ENCODE data around the gene NFYC.
A peak's percentile ranks its signal among the peaks of the same experiment; 100 is the strongest.
"Not testable (repeated sequence)": the region's sequence is repeated elsewhere in the genome, so short reads cannot be mapped to it uniquely, and the experiment has no call there.

The NFYC gene

DNA sequence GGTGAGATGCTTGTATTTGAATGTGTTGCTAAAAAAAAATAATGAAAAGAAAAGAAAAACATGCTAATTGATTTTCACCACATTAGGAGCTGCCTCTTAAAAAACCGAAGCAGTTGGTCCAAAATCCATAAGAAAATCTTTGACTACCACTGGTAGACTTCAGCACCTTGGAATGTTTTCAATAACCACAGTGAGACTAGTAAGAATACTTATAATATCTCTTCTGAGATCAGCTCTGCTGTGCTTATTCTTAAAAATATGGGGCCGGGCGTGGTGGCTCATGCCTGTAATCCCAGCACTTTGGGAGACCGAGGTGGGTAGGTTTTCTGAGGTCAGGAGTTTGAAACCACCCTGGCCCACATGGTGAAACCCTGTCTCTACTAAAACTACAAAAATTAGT, 15.1 kb downstream of the NFYC start:
- no peak for DNase-seq (ENCODE audit: low spot score)

DNA sequence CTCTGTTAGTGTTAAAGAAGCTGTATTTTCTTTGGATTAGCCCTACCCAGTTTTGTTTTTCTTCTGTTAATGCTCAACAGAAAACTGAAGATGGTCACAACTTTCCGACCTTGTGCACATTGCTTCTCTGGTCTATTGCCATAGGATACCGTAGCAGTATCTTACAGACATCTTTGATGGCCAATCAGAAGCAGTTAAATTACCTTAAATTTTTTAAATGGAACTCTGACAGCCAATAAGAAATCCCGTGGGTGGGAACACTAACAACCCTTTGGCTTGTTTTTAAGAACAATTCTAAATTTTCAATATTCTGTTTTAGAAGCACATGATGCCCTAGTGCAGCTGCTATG, 17.2 kb downstream of the NFYC start:
- DNase-seq (ENCODE audit: low spot score) = peak; percentile 72

GRCh38 chr1:40709100-40709801, 17.7 kb downstream of the NFYC start:
- peak; percentile 86 for DNase-seq (ENCODE audit: low spot score)

DNA sequence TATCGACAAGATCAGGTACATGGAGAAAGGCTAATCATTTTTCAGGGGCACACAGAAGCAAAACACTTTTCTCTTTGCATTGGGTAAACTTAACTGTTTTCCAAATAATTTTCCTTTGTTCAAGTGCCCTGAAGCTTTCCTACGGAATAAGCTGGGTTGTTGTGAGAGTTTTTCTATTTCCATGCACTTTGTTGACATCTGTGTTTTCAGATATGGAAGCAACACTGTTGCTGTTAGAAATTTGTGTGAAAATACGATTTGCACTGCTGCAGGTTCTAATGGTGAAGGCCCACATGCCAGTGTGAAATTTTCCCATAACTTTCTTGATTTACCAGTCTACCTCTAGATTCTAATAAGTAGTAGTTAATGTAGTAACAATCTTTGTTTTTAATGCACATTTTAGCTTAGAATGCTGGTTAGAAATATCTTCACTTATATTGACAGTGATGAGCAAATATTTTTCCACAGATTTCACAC, 18.3 kb downstream of the NFYC start:
- DNase-seq (ENCODE audit: low spot score) = no peak

- DNase-seq (ENCODE audit: low spot score) = no peak
Observed at GRCh38 chr1:40710581-40711315, 19.2 kb downstream of the NFYC start.

DNA sequence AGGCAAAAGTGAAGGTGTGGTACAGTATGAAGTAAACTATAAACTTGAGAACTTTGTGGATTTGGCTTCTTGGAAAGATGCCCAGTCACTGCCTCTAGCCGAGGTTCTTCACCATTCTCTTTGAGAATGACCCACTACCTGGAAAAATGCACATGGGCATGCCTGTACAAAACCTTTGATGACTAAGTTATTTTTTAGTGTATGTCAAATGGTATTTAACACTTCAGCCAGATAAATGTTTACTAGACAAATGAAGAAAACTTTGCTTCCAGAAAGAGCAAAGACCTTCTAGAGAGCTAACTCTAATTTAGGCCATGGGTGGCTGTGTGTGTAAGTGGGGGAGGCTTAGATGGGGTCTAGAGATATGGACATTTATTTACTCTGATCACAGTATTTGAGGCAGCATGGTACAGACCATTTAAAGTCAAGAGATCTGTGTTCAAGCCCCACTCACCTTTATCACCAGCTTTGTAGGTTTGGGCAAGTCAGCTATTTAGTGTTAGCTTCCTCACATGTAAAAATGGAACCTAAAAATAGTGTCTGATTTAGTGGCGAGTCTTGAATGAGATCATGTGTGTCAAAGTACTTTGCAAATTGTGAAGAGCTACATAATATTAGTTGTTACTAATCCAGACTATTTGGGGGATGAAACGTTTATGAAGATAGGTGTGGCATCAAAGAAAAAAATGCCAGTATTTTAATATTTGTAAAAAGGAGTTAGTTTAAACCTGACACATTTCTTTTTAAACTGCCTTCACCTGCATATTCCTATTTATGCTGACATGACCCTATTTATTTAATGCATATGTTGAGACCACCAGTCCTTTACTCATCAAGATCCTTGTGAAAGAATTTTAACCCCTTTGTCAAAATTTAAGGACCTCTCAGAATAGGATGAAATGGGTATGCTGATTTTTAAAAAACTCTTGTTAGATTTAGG, 20.2 kb downstream of the NFYC start:
- DNase-seq (ENCODE audit: low spot score) = peak; percentile 76

DNA sequence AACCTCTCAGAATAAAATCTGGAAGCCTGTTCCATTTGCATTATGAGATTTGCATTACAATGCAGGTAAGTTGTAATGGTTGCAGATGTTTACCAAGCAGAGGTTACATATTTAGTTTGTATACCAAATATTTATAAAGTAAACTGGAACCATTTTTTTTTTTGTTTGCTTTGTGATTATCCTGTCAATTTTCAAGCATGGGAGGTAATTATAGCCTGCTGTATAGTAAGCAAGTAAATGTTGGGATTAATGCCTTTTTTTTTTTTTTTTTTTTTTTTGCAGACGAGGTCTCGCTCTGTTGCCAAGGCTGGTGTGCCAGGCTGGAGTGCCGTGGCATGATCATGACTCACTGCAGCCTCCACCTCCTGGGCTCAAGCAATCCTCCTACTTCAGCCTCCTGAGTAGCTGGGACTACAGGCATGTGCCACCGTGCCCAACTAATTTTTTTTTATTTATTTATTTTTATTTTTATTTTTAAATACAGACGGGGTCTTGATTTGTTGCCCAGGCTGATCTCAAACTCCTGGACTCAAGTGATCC, 21.0 kb downstream of the NFYC start:
- no peak for DNase-seq (ENCODE audit: low spot score)

GRCh38 chr1:40712997-40713396, 21.5 kb downstream of the NFYC start:
- no peak for DNase-seq (ENCODE audit: low spot score)

DNA sequence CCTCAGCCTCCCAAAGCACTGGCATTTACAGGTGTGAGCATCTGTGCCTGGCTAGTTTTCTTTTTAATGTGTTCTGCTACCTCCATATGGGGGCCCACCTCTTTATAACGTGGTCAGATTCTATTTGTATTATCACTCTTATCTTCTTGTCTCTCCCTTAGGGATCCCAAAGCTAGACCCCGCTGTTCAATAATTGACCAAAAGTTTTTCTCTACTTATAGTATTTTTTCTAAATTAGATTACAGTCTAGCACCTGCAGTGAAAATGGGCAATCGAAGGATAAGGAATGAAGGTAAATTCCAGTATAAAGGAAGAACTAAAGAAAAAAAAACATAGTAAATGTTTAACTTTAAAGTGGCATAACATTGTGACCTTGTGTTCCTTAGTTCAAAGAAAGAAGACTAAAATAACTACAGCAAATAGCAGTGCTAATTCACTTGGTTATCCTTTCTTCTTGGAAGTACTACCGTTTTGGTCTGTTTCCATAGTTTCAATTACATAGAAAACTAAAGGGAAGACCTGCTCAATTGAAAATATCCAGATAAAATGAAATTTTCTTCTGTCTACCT, 24.1 kb downstream of the NFYC start:
- DNase-seq (ENCODE audit: low spot score) = no peak

GRCh38 chr1:40717065-40717464, 25.6 kb downstream of the NFYC start:
- DNase-seq (ENCODE audit: low spot score) = no peak

DNA sequence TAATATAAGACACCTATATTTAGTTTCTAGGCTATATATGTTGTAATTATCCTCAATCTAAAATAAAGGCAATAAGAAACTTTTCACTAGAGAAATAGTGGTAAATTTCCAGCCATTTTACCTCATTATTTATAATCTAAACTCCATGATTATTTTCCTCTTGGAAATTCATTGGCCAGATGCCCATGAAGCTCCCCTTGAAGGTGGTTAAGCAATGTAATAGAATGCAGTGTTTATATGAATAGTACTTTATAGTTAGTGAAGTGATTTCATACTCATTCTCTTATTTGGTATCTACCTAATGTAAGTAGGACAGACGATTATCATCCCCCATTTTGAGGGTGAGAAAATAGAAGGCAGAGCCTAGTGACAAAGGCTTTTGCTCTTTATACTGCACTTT, 26.5 kb downstream of the NFYC start:
- no peak for DNase-seq (ENCODE audit: low spot score)

DNA sequence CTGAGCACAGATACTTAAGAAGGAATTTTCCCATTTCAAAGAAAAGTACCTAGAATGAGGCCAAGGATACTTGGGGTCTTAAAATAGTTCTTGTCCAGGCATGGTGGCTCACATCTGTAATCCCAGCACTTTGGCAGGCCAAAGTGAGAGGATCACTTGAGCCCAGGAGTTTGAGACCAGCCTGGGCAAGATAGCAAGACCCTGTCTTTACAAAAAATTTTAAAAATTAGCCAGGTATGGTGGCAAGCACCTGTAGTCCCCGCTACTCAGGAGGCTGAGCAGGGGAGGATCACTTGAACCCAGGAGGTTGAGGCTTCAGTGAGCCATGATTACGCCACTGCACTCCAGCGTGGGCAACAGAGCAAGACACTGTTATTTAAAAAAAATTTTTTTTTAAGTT, 29.0 kb downstream of the NFYC start:
- no peak for DNase-seq (ENCODE audit: low spot score)

- DNase-seq (ENCODE audit: low spot score) = no peak
Observed at GRCh38 chr1:40722622-40723021, 31.1 kb downstream of the NFYC start.

DNA sequence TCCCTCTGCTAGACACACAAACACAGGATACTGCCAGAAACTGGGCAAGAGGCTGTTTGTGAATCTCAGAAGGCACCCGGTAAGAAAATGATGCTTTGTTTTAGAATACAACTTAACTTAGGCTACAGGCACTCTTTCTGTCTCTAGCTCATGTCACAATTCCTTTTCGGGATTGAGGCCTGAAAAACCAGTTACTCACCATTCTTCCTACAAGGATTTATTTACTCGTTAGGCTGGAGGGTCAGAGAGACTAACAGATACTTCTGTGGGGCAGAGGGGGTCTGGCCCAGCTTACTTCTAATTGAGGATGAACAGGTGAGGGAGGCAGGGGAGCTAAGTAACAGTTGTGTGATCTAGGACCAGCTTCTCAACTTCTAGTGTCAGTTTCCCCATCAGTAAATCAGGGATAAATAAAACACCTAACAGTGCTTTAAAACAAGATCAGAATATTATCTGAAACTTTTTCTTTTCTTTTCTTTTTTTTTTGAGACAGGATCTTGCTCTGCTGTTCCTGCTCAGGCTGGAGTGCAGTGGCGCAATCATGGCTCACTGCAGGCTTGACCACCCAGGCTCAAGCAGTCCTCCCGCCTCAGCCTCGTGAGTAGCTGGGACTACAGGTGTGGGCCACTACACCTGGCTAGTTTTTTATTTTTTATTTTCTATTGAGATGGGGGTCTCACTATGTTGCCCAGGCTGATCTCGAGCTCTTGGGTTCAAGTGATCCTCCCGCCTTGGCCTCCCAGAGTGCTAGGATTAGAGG, 31.9 kb downstream of the NFYC start:
- no peak for DNase-seq (ENCODE audit: low spot score)

DNA sequence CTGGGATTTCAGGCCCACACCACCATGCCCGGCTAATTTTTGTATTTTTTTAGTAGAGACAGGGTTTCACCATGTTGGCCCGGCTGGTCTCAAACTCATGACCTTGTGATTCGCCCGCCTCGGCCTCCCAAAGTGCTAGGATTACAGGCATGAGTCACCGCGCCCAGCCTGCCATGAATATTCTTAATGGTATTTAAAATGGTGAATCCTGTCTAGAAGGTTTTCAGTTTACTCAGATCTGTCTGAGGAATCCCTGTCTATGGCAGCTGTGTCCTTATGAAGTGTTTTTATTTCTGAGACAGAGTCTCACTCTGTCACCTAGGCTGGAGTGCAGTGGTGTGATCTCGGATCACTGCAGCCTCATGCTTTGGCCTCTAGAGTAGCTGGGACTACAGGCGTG, 36.2 kb downstream of the NFYC start:
- DNase-seq (ENCODE audit: low spot score) = not testable (repeated sequence)

GRCh38 chr1:40729316-40729862, 37.9 kb downstream of the NFYC start:
- DNase-seq (ENCODE audit: low spot score) = not testable (repeated sequence)

- no peak for DNase-seq (ENCODE audit: low spot score)
Observed at GRCh38 chr1:40732756-40733301, 41.3 kb downstream of the NFYC start.

GRCh38 chr1:40734882-40735628, 43.6 kb downstream of the NFYC start:
- DNase-seq (ENCODE audit: low spot score) = no peak

DNA sequence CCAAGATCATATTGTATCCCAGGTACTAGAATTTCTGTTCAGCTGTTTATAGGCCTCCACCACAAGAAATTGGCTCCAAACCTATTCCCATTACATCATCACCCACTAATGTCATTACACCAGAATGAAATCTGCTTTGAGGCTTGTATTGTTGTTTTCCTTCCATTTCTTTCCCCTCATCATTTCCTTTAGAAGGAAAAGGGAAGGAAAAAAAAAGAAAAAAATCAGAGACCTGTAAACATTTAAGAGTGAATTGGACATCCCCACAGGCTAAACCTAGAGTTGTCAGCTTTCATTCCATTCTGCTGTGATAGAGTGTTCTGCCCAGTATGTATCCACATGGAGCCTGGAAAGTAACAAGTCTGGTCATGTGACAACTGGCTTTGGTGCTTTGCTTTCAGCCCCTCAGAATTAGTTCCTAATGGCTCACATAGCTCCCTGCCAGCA, 44.6 kb downstream of the NFYC start:
- DNase-seq (ENCODE audit: low spot score) = no peak

DNA sequence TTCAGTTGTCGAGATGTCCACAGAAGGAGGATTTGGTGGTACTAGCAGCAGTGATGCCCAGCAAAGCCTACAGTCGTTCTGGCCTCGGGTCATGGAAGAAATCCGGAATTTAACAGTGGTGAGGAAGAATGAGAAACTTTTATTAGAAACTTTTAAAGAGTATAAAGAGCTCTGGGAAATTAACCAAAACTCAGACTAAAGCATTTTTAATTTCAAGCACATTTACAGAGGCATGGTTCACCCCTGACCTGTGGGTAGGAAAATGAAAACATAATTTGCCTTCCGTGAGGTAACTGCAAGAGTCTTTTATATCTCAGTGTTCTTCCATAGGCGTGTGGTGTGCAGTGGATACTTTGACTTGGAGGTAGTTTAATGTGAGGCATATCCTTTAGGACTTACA, 47.3 kb downstream of the NFYC start:
- DNase-seq (ENCODE audit: low spot score) = no peak

Measured in LoVo (cell line).